K562 (cell line): ENCODE measurements around the gene MFSD11. TPM values are rescaled to one million over a fixed set of nuclear protein-coding genes. Genes with fewer than 3 reads are reported as not detected.
A peak's percentile ranks its signal among the peaks of the same experiment; 100 is the strongest.
"Not testable (repeated sequence)": the region's sequence is repeated elsewhere in the genome, so short reads cannot be mapped to it uniquely, and the experiment has no call there.

ENCODE experiments used
- ATAC-seq: fragments of 200-7000 bp; cut with Tn5 transposase; 3 replicates; pipeline ENCODE4 v1.9.1; 2020; ENCODE audit warnings: moderate library complexity
- BruUV-seq: library from RNA; stranded (reverse); fragments of 400-500 nt; replicated peaks from 2 replicates; lab custom pipeline; 2021; lab: Mats Ljungman, UMichigan
- CTCF ChIA-PET: fragments of 300-600 bp; formaldehyde crosslinking; extraction: SDS; loops from one replicate; lab custom pipeline; 2021; ENCODE audit warnings: low intra/inter-chr PET ratio; lab: Yijun Ruan, JAX
- POLR2A ChIA-PET: fragments of 300-600, 350-650 bp; sonication (Branson Sonifier 250); formaldehyde crosslinking; extraction: SDS; loops from one replicate; lab custom pipeline; 2021; ENCODE audit warnings: antibody characterized with exemption, inconsistent platforms; lab: Yijun Ruan, JAX
- DNase-seq, 4 experiments: peaks; one replicate each; pipeline versions ENCODE4 v3.0.0 to v3.0.0-alpha.2; 2011 to 2018; ENCODE audit warnings: low spot score in 3 of 4, mixed read lengths in 3 of 4; ENCODE audit errors: extremely low read depth in 1 of 4
- FAIRE-seq: peaks from 2 replicates; lab custom pipeline; 2011; peaks lifted over from hg19 to GRCh38; lab: Jason Lieb, UNC
- H2AFZ ChIP-seq: 2 replicates; pipeline ENCODE4 v1.6.0; 2011; ENCODE audit warnings: low read depth, low read length, control low read depth, inconsistent platforms
- H3K27ac ChIP-seq: fragments of 200-600 bp; 3 replicates; pipeline ENCODE4 v1.8.0; 2011; ENCODE audit warnings: low read depth, mild to moderate bottlenecking, control low read depth, inconsistent platforms, low read length, moderate library complexity, mixed read lengths; ENCODE audit errors: extremely low read depth
- H3K27me3 ChIP-seq, 2 experiments: fragments of 300-600 bp in 1 of 2; 2 replicates in 1 of 2; 3 replicates in 1 of 2; pipeline versions ENCODE4 v1.6.0 to v1.8.0; 2011; ENCODE audit warnings: inconsistent platforms in 2 of 2, low read length in 2 of 2, mild to moderate bottlenecking in 1 of 2, mixed read lengths in 1 of 2, moderate library complexity in 1 of 2; ENCODE audit not compliant: control insufficient read depth in 2 of 2, insufficient read depth in 2 of 2
- H3K36me3 ChIP-seq: fragments of 300-600 bp; 3 replicates; pipeline ENCODE4 v1.8.0; 2011; ENCODE audit warnings: mild to moderate bottlenecking, low read length, inconsistent platforms; ENCODE audit not compliant: control insufficient read depth, insufficient read depth
- H3K4me1 ChIP-seq, 2 experiments: fragments of 200-600 bp in 1 of 2; replicated peaks in 1 of 2; 2 replicates in 1 of 2; 3 replicates in 1 of 2; pipeline versions ENCODE4 v1.5.1 to v1.8.0; 2011; ENCODE audit warnings: inconsistent platforms in 2 of 2, low read length in 2 of 2, mild to moderate bottlenecking in 1 of 2, mixed read lengths in 1 of 2, moderate library complexity in 1 of 2; ENCODE audit not compliant: control insufficient read depth in 2 of 2, insufficient read depth in 2 of 2
- H3K4me2 ChIP-seq: 2 replicates; pipeline ENCODE4 v1.6.1; 2011; ENCODE audit warnings: low read length, control low read depth, inconsistent platforms, mixed read lengths; ENCODE audit not compliant: insufficient read depth
- H3K4me3 ChIP-seq: fragments of 200-600 bp; sonication (generic), shearing (Covaris generic); 2 replicates; pipeline ENCODE4 v1.5.1; 2016; ENCODE audit warnings: control low read depth, inconsistent platforms
- H3K79me2 ChIP-seq: fragments of 200-600 bp; 3 replicates; pipeline ENCODE4 v1.8.0; 2011; ENCODE audit warnings: low read length, inconsistent platforms; ENCODE audit not compliant: control insufficient read depth, insufficient read depth
- H3K9ac ChIP-seq, 2 experiments: 2 replicates each; pipeline versions ENCODE4 v1.6.0 to v1.6.1; 2011; ENCODE audit warnings: low read depth in 2 of 2, low read length in 2 of 2, control low read depth in 1 of 2, inconsistent platforms in 1 of 2, mild to moderate bottlenecking in 1 of 2, mixed read lengths in 1 of 2; ENCODE audit not compliant: insufficient read depth in 1 of 2
- H3K9me1 ChIP-seq: one replicate; pipeline ENCODE4 v1.6.0; 2011; ENCODE audit warnings: inconsistent platforms, mild to moderate bottlenecking, low read length, moderate library complexity; ENCODE audit not compliant: control insufficient read depth, insufficient read depth
- H3K9me3 ChIP-seq: replicated peaks from 2 replicates; pipeline ENCODE4 v1.5.1; 2011; ENCODE audit warnings: low read depth, low read length, inconsistent platforms; ENCODE audit not compliant: control insufficient read depth, insufficient read depth
- H4K20me1 ChIP-seq: replicated peaks from 2 replicates; pipeline ENCODE4 v1.6.1; 2011; ENCODE audit warnings: low read length, inconsistent platforms, mixed read lengths; ENCODE audit not compliant: control insufficient read depth, insufficient read depth
- ZNF121 ChIP-seq: sonication (generic); formaldehyde crosslinking; conservative IDR thresholded peaks from 2 replicates; pipeline ENCODE4 v1.8.0; 2022; ENCODE audit warnings: missing genetic modification reagents
- ZNF23 ChIP-seq: fragments of 250-450 bp; sonication (Bioruptor Pico); IDR thresholded peaks from 2 replicates; pipeline ENCODE4 v1.4.0; 2020; ENCODE audit warnings: mild to moderate bottlenecking
- ZNF384 ChIP-seq: IDR thresholded peaks from 2 replicates; pipeline ENCODE4 v1.6.1; 2012; ENCODE audit warnings: low read depth, low read length, improper control_type of control experiment
- WGBS: fragments of 100-300 bp; shearing (Covaris generic); methylation state at CpG from one replicate; pipeline ENCODE4 v1.1.6; 2016; ENCODE audit warnings: low coverage, mixed read lengths; ENCODE audit not compliant: insufficient coverage; ENCODE audit errors: missing lambda C conversion rate; 5-methylcytosine and 5-hydroxymethylcytosine counted together
- in situ Hi-C: fragments of 300-500 bp; cut with MboI; formaldehyde crosslinking; loops from 4 replicates; pipeline ENCODE4 v1.15.0; 2018; ENCODE audit warnings: inconsistent platforms, mixed read lengths
- intact Hi-C: fragments of 100-400 bp; cut with micrococcal nuclease; formaldehyde crosslinking; loops from 2 replicates; pipeline ENCODE4 v1.14.2; 2022
- polyA plus RNA-seq, 8 experiments: library from polyadenylated mRNA; depleted of rRNA in 4 of 8; stranded (reverse) in 5 of 8; unstranded in 3 of 8; fragments of >200 nt; fragmentation: Nextera tagmentation in 2 of 8; fragmentation: Illumina TruSeq in 1 of 8; extraction: Ambion mirVana in 2 of 8; extraction: Trizol in 1 of 8; gene quantifications; 2 replicates each; pipeline versions ENCODE4 v1.2.1 to v1.2.3, GENCODE V29; 2011 to 2014; ENCODE audit warnings: inconsistent platforms in 1 of 8, missing spikeins in 1 of 8
- total RNA-seq, 7 experiments: library from RNA; depleted of rRNA in 6 of 7; stranded (reverse); fragments of >200 nt in 6 of 7; fragmentation: Illumina TruSeq in 2 of 7; extraction: Trizol in 2 of 7; gene quantifications; 2 replicates each; pipeline versions ENCODE4 v1.2.1 to v1.2.3, GENCODE V29; 2011 to 2021; ENCODE audit warnings: low replicate concordance in 1 of 7

MFSD11 gene
- total and polyA plus RNA-seq, 9 of the 15 experiments (the other 6 are each of a cell fraction or from before 2014, with no cell fraction given): 14.4 to 24.5 (median 19.9) TPM

DNA sequence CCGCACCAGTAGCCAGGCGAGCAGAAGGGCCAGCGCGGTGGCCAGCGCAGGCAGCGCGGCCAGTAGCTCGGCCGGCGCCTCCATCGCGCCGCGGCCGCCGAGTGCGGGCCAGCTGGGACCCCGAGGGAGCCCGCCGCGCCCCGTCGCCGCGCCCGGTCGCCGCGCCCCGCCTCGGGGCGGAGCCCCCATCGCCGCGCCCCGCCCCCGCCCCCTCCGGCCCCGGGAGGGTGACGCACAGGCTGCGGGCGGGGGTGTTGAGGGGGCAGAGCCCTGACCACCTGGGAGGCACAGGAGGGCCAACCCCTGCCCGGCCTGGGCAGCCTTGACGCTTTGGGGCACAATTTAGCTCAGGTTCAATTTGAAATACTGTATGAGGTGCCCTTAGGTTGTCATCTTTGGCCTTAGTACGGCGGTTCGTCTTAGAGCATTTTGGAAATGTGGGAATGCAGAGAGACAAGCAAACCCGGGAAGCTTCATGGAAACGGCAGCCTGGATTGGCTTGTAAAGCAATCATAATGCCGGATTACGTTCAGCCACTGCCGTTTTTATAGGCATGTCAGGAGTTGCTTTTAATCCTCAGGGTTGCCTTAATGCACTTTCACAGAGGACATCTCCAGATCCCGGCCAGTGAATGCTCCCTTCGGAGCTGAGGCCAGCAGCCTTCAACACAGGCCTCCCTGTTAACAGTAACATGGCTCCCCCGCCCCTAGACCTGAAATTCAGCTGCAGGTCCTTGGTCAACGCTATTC is 26.9 kb upstream of the MFSD11 start, which contains the start of gene MXRA7 (continued):
- TF ChIP-seq ZNF23 (CRISPR knock-in tag): no peak

GRCh38 chr17:76712321-76712720 is 25.6 kb upstream of the MFSD11 start:
- H2AFZ ChIP-seq, BruUV-seq, CTCF ChIA-PET, H3K4me3 ChIP-seq, H3K4me2 ChIP-seq, in situ Hi-C loops, H3K9me3 ChIP-seq, DNase-seq, FAIRE-seq, ATAC-seq, H3K9me1 ChIP-seq, H4K20me1 ChIP-seq, intact Hi-C loops, H3K9ac ChIP-seq, H3K27me3 ChIP-seq: not testable (repeated sequence)
- Histone ChIP-seq H3K79me2 (peaks cover 12% of the 10 kb centered on the region; the same call in 2 of the 3 replicates), H3K36me3 (peaks cover 44% of the 10 kb centered on the region), H3K4me1 (peaks cover 44 to 49% of the 10 kb centered on the region in 2 experiments)
- POLR2A ChIA-PET: interaction anchor here (0.6 to 5.2 kb wide), 4 partner anchors 14 to 118 kb away, joined by 3 to 35 read pairs (median 6); partner anchors contain the start of genes JMJD6, METTL23, MFSD11 and SRSF2
- TF ChIP-seq ZNF121 (CRISPR knock-in tag) (0 out of 2 replicates have a peak, but pooled peaks have one; percentile 16), ZNF384 (peak; percentile 42; the same call in 1 of the 2 replicates)
- TF ChIP-seq, all 486 proteins: peak for 2; not testable (repeated sequence) for 484
- H3K27ac ChIP-seq: not testable (repeated sequence)
- 43% methylated on average over 5 of the region's 7 CpGs for WGBS
